Activated naive CD4-positive, alpha-beta T cell treated with anti-CD3 and anti-CD28 coated beads, Interleukin-2, amount 50 U/mL, for 16 hours (primary cell): ENCODE results near the gene CLSTN2.

ENCODE experiments used
- DNase-seq: peaks from one replicate; pipeline ENCODE4 v3.0.0-alpha.2; 2020

Gene CLSTN2

GRCh38 chr3:140468407-140468806 lies 533.4 kb downstream of the CLSTN2 start:
- DNase-seq = no peak

- no peak for DNase-seq
Measured at GRCh38 chr3:140469491-140469890, 534.5 kb downstream of the CLSTN2 start.

GRCh38 chr3:140470211-140470610 lies 535.2 kb downstream of the CLSTN2 start:
- no peak for DNase-seq

GRCh38 chr3:140470962-140471361 lies 536.0 kb downstream of the CLSTN2 start:
- DNase-seq = no peak

GRCh38 chr3:140472306-140473020 lies 537.5 kb downstream of the CLSTN2 start:
- no peak for DNase-seq

GRCh38 chr3:140487566-140487965 lies 552.6 kb downstream of the CLSTN2 start:
- DNase-seq = no peak

GRCh38 chr3:140493271-140493670 lies 558.3 kb downstream of the CLSTN2 start:
- DNase-seq = no peak

- DNase-seq = no peak
Measured at GRCh38 chr3:140494970-140495369, 560.0 kb downstream of the CLSTN2 start.

- no peak for DNase-seq
Measured at GRCh38 chr3:140497331-140497730, 562.3 kb downstream of the CLSTN2 start.

GRCh38 chr3:140499114-140499757 lies 564.3 kb downstream of the CLSTN2 start:
- DNase-seq = no peak

GRCh38 chr3:140500473-140500872 lies 565.5 kb downstream of the CLSTN2 start:
- no peak for DNase-seq

- no peak for DNase-seq
Measured at GRCh38 chr3:140501061-140501769, 566.2 kb downstream of the CLSTN2 start.

GRCh38 chr3:140501770-140502364 lies 566.9 kb downstream of the CLSTN2 start:
- DNase-seq = no peak

- no peak for DNase-seq
Measured at GRCh38 chr3:140505213-140505612, 570.2 kb downstream of the CLSTN2 start.

GRCh38 chr3:140505876-140506275 lies 570.9 kb downstream of the CLSTN2 start:
- no peak for DNase-seq

GRCh38 chr3:140508550-140508949 lies 573.6 kb downstream of the CLSTN2 start:
- DNase-seq = no peak

GRCh38 chr3:140509534-140509933 lies 574.5 kb downstream of the CLSTN2 start:
- no peak for DNase-seq

GRCh38 chr3:140510303-140510861 lies 575.4 kb downstream of the CLSTN2 start:
- no peak for DNase-seq

GRCh38 chr3:140521751-140522445 lies 586.9 kb downstream of the CLSTN2 start:
- DNase-seq = no peak

- DNase-seq = no peak
Measured at GRCh38 chr3:140522653-140523380, 587.8 kb downstream of the CLSTN2 start.

- no peak for DNase-seq
Measured at GRCh38 chr3:140523600-140523999, 588.6 kb downstream of the CLSTN2 start.

- DNase-seq = no peak
Measured at GRCh38 chr3:140527156-140527555, 592.2 kb downstream of the CLSTN2 start.
